ENCODE data around the gene RAP1A.

RAP1A gene

DNA sequence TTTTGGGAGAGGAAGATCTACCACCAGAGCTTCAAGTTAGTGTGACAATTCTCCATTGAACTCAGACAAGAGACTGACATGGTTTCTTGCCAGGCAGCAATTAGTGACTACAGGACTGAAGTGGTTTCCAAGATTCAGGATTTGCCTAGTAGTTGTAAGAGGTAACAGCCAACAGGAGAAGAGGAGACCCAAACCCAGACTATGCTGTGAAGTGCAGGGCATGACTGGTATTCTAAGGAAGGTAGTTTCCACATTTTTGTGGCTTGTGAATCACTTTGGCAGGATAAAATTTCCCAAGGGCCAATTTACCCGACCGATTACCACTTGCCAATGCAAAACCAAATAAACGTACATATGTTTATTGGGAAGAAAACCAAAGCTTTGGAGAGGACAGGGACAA, 14.7 kb upstream of the RAP1A start:
- TF ChIP-seq GATA3 (IDR thresholded peaks at IDR 0.05; ENCODE audit: low read depth, low read length) (no peak), GATA2 (IDR thresholded peaks at IDR 0.05; ENCODE audit: low read depth, low read length) (no peak)

- TF ChIP-seq GATA2 (IDR thresholded peaks at IDR 0.05; ENCODE audit: low read depth, low read length) (no peak), GATA3 (IDR thresholded peaks at IDR 0.05; ENCODE audit: low read depth, low read length) (no peak)
Observed at GRCh38 chr1:111605576-111605975, 14.0 kb upstream of the RAP1A start.

GRCh38 chr1:111611986-111612385, 7.6 kb upstream of the RAP1A start:
- TF ChIP-seq GATA2 (IDR thresholded peaks at IDR 0.05; ENCODE audit: low read depth, low read length) (no peak), GATA3 (IDR thresholded peaks at IDR 0.05; ENCODE audit: low read depth, low read length) (no peak)

GRCh38 chr1:111615870-111616715, 3.5 kb upstream of the RAP1A start:
- TF ChIP-seq GATA3 (IDR thresholded peaks at IDR 0.05; ENCODE audit: low read depth, low read length) (no peak), GATA2 (IDR thresholded peaks at IDR 0.05; ENCODE audit: low read depth, low read length) (no peak)

GRCh38 chr1:111618081-111618480, 1.5 kb upstream of the RAP1A start:
- TF ChIP-seq GATA2 (IDR thresholded peaks at IDR 0.05; ENCODE audit: low read depth, low read length) = no peak
- TF ChIP-seq GATA3 (IDR thresholded peaks at IDR 0.05; ENCODE audit: low read depth, low read length) = no peak

DNA sequence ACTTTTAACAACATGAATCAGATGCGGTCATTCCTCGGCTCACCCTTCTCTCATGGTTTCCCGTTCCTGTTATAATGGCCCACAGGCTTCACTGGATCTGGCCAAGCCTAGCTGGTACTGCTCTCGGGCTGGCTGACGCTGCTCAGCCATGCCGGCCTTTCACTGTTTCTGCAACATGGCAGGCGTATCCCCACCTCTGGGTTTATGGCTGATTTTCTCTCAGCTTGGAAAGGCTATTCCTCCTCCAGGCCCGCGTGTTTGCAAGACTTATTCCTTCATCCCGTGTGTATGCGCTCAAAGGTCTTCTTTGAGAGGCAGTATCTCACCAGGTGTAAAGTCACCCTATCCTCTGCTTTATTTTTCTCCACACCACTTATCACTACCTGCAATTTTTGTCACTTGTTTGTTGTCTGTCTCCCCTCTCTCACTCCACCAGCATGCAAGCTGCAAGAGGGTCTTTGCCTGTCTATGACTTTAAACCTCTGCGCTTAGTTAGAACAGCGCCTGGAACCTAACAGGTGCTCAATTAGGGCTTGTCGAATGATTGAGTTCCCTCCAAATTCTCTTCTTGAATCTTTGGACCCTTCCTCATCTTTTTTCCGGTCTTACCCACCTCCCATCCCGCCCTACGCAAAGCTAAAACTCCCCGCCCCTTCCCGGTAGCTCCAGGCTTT, 491 bp upstream of the RAP1A start:
- TF ChIP-seq GATA3 (IDR thresholded peaks at IDR 0.05; ENCODE audit: low read depth, low read length) = no peak
- TF ChIP-seq GATA2 (IDR thresholded peaks at IDR 0.05; ENCODE audit: low read depth, low read length) = no peak

- TF ChIP-seq GATA2 (IDR thresholded peaks at IDR 0.05; ENCODE audit: low read depth, low read length) = no peak
- no peak for TF ChIP-seq GATA3 (IDR thresholded peaks at IDR 0.05; ENCODE audit: low read depth, low read length)
Observed at GRCh38 chr1:111620441-111620971, 917 bp downstream of the RAP1A start.

- TF ChIP-seq GATA3 (IDR thresholded peaks at IDR 0.05; ENCODE audit: low read depth, low read length) (no peak), GATA2 (IDR thresholded peaks at IDR 0.05; ENCODE audit: low read depth, low read length) (no peak)
Observed at GRCh38 chr1:111621050-111621449, 1.5 kb downstream of the RAP1A start.

DNA sequence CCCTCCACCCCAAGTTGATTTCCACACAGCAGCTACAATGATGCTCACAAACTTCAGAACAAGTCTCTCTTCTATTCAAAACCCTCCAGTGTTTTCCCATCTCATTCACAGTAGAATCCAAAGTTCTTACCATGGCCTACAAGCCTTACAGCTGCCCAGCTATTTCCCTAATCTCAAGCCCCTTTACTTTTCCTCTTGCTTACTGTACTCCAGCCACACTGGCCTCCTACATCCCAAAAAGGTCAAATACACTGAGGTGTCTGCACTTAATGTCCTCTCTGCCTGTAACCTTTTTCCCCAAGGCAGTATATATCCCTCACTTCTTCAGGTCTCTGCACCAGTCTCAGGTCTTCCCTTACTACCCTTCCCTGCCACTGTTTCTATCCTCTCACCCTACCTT, 2.6 kb downstream of the RAP1A start:
- TF ChIP-seq GATA3 (IDR thresholded peaks at IDR 0.05; ENCODE audit: low read depth, low read length) (no peak), GATA2 (IDR thresholded peaks at IDR 0.05; ENCODE audit: low read depth, low read length) (no peak)

GRCh38 chr1:111624382-111624781, 4.8 kb downstream of the RAP1A start:
- TF ChIP-seq GATA2 (IDR thresholded peaks at IDR 0.05; ENCODE audit: low read depth, low read length) = no peak
- TF ChIP-seq GATA3 (IDR thresholded peaks at IDR 0.05; ENCODE audit: low read depth, low read length) = no peak

GRCh38 chr1:111625276-111625675, 5.7 kb downstream of the RAP1A start:
- no peak for TF ChIP-seq GATA3 (IDR thresholded peaks at IDR 0.05; ENCODE audit: low read depth, low read length)
- no peak for TF ChIP-seq GATA2 (IDR thresholded peaks at IDR 0.05; ENCODE audit: low read depth, low read length)

DNA sequence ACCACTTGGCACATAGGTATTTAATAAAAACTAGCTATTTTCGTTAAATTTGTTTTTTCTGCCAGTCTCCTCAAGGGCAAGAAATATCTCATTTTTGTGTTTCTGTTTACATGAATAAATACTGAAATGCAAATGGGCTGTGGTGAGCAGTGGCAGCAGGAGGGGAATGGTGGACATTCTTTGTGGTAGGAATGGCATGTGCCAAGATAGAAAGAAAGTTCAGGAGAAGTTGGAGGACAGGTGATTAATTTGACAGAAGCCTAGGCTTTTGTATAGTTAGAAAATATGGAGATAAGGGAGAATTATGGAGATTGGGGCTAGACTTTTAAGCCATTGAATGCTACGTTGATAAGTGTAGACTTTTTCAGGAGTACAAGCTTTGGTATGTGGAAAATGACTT, 8.6 kb downstream of the RAP1A start:
- TF ChIP-seq GATA2 (IDR thresholded peaks at IDR 0.05; ENCODE audit: low read depth, low read length) (no peak), GATA3 (IDR thresholded peaks at IDR 0.05; ENCODE audit: low read depth, low read length) (no peak)

GRCh38 chr1:111629190-111629954, 9.8 kb downstream of the RAP1A start:
- TF ChIP-seq GATA3 (IDR thresholded peaks at IDR 0.05; ENCODE audit: low read depth, low read length) (no peak), GATA2 (IDR thresholded peaks at IDR 0.05; ENCODE audit: low read depth, low read length) (no peak)

DNA sequence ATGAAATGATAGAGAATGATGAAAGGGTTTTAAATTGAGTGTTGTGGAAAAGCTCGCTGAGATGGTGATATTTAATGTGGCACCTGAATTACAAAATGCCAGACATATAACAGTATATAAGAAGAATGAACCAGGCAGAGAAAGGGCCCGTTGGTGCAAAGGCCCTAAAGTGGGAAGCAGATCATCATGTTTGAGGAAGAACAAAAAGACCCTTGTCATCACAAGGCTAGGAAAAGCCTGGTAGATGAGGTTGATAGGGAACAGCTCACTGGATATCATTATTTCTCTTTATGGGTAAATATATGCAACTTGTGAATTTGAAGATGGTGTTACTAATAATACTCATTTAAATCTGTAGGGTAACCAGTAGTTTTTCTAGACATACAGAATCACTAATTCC, 11.0 kb downstream of the RAP1A start:
- no peak for TF ChIP-seq GATA2 (IDR thresholded peaks at IDR 0.05; ENCODE audit: low read depth, low read length)
- no peak for TF ChIP-seq GATA3 (IDR thresholded peaks at IDR 0.05; ENCODE audit: low read depth, low read length)
